GOT3 (cell line): ENCODE results near the gene ITPR1.
"Not testable (repeated sequence)": the region's sequence is repeated elsewhere in the genome, so short reads cannot be mapped to it uniquely, and the experiment has no call there.

Experiments used
- DNase-seq: peaks from one replicate; lab custom pipeline; 2025; ENCODE audit warnings: mixed read lengths; lab: John Stamatoyannopoulos, UW

The ITPR1 gene

GRCh38 chr3:4758957-4759656 lies 266.0 kb downstream of the ITPR1 start:
- no peak for DNase-seq

- no peak for DNase-seq
These were observed 266.7 kb downstream of the ITPR1 start for GRCh38 chr3:4759689-4760312.

GRCh38 chr3:4761759-4762158 lies 268.6 kb downstream of the ITPR1 start:
- DNase-seq, result no peak

- not testable (repeated sequence) for DNase-seq
These were observed 269.5 kb downstream of the ITPR1 start for GRCh38 chr3:4762481-4763230.

GRCh38 chr3:4763604-4764247 lies 270.6 kb downstream of the ITPR1 start:
- no peak for DNase-seq

GRCh38 chr3:4765212-4765611 lies 272.1 kb downstream of the ITPR1 start:
- DNase-seq, result no peak

GRCh38 chr3:4766263-4766662 lies 273.1 kb downstream of the ITPR1 start:
- no peak for DNase-seq

GRCh38 chr3:4766716-4767499 lies 273.8 kb downstream of the ITPR1 start:
- DNase-seq, result no peak

- no peak for DNase-seq
These were observed 274.9 kb downstream of the ITPR1 start for GRCh38 chr3:4768021-4768420.

- DNase-seq, result no peak
These were observed 275.4 kb downstream of the ITPR1 start for GRCh38 chr3:4768521-4768920.

- no peak for DNase-seq
These were observed 277.4 kb downstream of the ITPR1 start for GRCh38 chr3:4770561-4770960.

GRCh38 chr3:4771243-4771642 lies 278.1 kb downstream of the ITPR1 start:
- no peak for DNase-seq

- DNase-seq, result no peak
These were observed 279.1 kb downstream of the ITPR1 start for GRCh38 chr3:4772171-4772804.

- no peak for DNase-seq
These were observed 279.7 kb downstream of the ITPR1 start for GRCh38 chr3:4772858-4773257.

GRCh38 chr3:4773583-4773982 lies 280.4 kb downstream of the ITPR1 start:
- DNase-seq, result no peak

- no peak for DNase-seq
These were observed 281.4 kb downstream of the ITPR1 start for GRCh38 chr3:4774531-4774930.

GRCh38 chr3:4776399-4776979 lies 283.3 kb downstream of the ITPR1 start:
- DNase-seq, result no peak

GRCh38 chr3:4776980-4777581 lies 283.9 kb downstream of the ITPR1 start:
- DNase-seq, result no peak

- no peak for DNase-seq
These were observed 285.0 kb downstream of the ITPR1 start for GRCh38 chr3:4778119-4778518.

- no peak for DNase-seq
These were observed 285.6 kb downstream of the ITPR1 start for GRCh38 chr3:4778740-4779139.
